Amniotic stem cell (primary cell): Measurements from ENCODE around the gene SALL1.

Source experiments
- DNase-seq: peaks from one replicate; lab custom pipeline; 2025; lab: John Stamatoyannopoulos, UW

SALL1 gene

DNA sequence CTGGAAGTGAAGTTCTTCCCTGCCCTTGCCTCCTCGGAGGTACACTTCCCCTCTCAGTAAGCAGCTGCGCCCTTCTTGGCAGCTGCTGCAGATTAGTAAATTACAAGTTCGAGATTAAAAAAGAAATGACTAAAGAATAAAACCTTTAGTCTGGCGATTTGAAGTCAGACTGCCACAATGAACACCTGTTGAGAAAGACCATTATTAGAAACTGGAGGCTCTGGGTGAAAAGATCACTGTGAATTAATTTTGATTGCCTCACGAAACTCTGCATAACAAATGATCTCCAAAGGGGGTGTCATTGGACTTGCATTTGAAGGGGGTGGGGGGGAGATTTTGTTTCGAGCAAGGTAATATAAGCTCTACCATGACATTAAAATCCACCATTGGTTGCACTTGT, 39.3 kb downstream of the SALL1 start:
- no peak for DNase-seq

DNA sequence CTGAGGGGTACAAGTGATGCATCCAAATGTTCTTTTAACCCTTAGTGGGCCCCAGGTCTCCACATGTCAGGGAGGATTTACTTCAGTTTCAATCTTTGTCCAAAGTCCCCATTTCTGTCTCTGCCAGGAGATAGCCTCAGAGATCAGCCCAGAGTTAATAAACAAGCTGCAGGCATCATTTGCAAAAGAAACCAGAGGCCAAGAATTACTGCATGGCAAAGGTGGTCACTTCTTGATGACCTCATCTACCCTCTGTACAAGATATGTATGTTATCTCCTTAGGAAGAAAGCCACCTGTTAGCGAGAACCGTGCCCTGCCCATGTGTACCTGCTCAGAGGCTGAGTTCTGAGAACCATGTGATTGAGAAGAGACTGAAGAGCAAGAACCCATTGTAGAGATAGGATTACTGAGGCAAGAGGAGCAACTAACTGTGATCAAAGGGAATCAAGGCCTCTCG, 40.3 kb downstream of the SALL1 start:
- no peak for DNase-seq

DNA sequence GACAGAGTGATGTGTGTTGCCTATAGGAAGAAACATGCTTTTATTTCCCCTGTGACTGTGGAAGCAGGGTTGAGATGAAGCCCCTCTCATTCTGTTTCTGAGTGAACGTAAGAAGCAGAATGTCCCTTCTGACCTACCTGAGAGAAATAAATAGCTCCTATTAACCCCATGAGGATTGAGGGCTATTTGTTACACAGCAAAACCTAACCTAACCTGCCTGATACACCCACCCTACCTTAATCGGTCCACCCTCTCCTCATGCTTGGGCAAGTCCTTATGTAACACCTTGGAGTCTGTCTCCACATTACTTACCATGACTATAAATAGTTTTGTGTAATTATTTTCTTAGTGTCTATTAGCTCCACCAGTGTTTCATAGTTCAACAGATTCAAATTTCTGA, 41.9 kb downstream of the SALL1 start:
- DNase-seq = no peak

DNA sequence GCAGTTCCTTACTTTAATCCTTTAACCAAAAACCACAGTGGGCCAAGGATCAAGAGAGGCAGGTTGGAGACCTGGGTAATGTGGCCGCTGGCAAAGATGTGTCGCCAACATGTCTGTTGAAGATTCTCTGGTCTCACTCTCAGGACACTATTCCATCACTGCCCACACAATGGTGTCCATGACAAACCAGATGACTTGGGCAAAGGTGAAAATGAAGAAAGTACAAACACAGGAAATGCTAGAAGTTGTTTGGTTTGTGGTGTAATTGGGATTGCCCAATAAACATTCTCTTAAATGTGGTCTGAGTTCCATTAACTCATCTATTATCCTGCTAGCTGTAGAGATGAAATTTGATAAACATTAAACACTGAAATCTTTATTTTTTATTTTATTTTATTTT, 43.3 kb downstream of the SALL1 start:
- no peak for DNase-seq

DNA sequence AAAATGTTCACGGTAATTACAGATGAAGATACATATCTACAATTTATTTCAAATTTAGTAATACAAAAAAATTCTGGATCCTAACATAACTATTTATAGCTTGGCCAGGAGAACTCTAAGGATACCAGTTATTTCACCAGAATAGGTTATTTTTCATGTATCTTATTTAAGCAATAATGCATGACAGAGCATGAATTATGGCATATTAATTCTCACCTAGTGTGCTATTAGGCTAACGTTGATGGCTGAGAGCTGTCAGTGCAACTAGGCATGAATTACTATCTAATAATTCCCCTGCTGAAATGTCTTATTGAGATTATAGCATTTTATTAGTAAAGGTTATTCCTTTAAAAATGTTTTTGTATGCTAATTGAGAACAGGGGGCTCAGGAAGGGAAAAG, 44.5 kb downstream of the SALL1 start:
- DNase-seq = no peak

DNA sequence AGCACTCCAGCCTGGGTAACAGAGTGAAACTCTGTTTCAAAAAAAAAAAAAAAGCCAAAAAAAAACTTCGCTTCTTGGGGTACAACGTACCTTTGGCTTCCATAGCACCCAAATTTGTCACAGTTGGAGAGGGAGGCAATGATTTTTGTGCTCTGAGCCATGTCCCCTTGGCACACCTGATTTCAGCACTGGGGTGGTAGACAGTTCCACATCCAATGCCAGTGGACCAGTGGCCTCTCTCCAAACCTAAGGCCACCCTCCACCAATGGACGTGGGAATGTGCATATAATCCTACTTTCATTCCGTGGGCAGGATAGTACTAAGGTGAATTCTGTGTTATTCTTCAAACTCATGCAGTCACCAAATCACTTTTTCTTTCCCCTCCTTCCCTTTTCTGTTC, 47.5 kb downstream of the SALL1 start:
- DNase-seq = no peak

DNA sequence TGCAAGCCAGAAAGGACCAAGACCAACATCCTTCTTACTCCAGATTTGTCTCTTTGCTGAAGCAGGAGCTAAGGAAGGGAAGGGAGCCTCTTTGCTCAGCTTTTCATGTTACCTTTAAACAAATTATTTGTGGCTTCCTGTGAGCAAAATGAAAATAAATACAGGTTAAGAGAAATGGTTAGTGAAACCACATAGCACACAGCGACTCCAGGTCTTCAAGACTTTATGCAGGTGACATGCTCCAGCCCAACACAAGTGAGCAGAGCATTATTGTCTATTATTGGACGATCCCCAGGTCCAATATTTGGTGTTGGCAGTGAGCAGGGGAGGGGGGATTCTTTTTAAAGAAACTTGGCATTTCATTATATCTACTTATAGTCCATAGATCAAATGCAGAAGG, 53.3 kb downstream of the SALL1 start:
- no peak for DNase-seq

DNA sequence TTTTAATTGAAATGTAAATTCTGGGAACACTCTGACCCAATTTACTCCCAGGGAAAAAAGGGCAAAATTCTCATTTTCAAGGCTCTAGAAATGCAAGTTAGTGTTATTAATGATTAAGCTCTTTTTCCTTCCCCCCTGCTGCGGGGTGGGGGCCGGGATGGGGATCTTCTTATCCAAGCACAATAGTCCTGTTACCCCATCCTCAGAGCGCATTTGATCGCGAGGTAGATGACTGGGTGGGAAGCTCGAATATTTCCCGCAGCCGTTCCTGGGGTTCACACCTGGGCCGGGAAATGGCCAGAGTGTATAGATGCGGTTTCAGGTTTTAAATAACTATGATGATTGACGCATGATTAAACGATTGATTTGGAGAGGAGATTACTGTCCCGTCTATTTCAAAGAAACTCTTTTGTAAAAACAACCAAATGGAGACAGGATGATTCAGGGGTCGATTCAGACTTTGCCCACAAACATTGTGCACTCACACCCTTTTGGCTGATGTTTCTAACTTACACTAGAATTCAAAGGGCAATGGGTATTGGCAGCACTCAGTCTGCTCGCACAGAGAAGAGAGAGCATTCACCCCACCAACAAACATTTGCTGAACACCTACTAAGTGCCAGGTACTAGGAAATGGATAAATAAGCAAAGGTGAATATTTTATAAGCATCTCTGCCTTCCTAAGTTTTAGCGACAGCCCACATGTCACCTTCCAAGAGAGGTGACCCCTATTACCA, 55.0 kb downstream of the SALL1 start:
- DNase-seq = no peak

DNA sequence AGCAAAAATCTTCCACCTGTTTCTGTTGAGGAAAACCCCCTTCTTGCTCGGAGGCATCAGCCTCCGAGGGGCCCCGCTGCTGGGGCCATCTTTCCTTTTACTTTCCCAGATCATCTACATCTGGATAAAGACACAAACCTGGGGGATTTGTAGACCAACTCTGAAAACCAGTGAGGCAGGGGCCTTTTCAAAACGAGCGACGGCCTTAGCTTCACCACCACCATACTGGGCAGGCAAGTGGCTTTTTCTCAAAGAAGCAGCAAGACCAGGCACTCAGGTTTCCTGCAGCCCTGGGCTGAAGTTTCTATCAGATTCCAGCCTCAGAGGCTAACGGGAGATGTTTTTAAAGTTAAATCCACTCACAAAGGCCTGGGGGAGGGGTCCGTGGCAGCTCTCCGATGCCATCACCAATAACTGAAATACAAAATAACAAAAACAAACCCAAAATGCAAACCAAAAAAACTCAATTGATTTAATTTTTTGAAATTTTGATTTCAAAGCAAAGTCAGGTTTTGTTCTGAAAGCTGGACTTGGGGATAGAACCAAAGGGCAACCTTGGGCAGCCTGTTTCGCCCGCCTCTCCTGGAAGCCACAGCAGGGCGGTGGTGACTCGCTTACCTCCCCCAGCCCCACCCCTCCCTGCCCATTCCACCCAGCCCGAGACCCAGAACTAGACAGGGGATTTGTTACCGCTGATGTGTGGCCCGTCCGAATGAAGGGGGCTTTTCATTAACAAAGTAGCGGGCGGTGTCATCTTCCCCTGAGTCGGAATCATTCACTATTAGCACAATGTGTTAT, 55.8 kb downstream of the SALL1 start:
- DNase-seq = no peak

DNA sequence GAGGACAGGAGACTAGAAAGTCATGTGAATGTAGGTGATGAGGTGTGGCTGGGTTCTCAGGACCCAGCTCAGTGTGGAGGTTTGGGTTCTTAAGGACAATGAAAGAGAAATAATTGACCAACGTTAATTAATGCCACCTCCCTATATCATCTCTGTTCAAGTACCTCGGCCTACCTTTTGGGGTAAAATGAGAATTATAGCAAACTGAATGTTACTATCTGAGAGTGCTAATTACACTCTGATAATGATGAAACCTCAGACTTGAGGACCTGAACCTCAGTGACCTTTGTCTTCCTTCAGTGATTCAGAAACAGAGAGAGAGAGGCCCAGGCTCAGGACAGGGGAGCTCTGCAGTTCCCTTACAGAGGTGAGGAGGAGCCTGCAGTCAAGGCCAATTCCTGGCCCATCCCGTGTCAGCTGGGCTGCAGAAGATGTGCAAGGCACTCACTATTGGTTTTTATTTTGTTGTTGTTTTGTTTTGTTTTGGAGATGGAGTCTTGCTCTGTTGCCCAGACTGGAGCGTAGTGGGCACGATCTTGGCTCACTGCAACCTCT, 57.3 kb downstream of the SALL1 start:
- no peak for DNase-seq
